NCI-H146 (cell line): ENCODE data around the gene SH3BP2.

Source experiments
- DNase-seq: peaks from one replicate; lab custom pipeline; 2025; lab: John Stamatoyannopoulos, UW

SH3BP2 gene

DNA sequence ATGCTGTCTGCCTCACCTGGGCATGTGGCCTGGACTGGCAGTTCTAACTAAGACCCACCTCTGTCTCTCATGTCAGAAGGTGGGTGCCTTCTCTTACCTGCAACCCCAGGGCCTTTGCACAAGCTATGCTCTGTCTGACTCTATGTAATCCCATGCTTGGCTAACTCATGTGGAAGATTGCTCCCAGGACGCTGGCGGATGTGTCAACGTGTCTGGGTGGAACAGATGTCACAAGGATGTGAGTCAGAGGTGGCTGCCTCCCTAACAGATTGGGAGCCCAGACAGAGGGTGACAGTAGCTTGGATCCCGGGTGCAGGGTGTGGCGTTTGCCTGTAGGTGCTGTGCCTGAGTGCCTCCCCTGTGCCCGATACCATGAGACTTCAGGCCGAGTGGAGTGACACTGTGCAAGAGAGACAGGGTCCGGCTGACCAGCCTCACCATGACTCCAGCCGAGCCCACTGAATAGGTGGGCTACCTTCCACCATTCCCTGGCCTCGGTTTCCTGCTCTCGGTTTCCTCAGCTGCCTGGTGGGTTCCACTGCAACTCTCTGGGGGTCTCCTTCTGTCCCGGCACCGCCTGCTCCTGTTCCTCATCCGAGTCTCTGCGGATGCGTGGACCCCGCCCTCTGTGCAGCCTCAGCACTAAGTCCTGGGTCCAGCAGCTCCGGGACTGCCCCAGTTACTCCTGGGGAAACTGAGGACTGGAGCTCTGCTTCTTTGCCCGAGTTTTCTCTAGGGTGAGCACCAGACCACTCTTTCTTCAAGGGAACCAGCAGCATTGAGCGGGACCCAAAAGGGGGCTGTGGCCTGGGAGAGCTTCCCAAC is 11.0 kb downstream of the SH3BP2 start:
- DNase-seq, result no peak

DNA sequence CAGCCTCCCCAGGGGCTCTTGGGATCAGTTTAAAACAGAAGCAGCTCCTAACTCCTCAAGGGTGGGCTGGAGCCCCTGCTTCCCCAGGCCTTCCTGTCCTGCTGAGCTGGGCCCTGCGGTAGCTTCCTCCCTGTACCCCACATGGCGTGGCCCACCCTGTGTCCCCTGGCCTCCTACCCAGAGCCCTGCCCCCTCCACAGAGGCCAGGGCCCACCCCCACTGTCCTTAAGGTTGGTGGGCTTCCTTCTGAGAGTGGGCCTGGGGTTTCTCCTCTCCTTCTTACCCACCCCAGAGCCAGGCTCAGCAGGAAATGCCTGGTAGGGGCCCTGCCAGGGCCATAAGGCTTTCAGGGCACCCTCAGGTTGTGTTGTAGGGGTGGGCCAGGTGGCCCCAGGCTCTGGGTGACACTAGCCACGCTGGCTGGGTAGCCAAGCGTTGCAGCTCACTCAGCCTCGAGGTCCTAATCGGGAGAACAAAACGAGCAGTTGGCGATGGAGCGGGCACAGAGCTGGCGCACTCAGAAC is 11.6 kb downstream of the SH3BP2 start:
- DNase-seq, result no peak

DNA sequence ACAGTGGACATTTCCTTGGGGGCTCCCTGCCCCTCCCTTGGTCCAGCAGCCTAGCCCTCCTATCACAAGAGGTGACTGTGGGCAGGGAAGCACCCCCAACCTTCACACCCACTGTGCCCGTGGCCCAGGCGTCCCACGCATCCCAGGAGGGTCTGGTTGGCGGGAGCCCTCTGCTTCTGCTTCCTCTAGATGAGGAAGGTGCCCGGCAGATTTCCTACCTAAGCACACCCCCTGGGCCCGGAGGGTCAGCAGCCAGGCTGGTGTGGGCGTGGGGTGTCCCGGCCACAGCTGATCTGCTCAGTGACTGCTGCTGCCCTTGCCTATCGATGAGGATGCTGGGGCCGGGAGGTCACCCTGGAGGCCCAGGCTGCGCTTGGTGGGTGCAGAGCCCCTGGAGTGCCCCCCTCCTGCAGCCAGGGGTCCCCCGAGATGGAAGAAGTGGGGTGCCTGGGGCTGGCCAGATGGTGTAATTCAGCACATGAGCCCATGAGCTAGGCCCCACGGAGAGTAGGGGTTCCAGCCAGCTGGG is 12.2 kb downstream of the SH3BP2 start:
- DNase-seq, result no peak

DNA sequence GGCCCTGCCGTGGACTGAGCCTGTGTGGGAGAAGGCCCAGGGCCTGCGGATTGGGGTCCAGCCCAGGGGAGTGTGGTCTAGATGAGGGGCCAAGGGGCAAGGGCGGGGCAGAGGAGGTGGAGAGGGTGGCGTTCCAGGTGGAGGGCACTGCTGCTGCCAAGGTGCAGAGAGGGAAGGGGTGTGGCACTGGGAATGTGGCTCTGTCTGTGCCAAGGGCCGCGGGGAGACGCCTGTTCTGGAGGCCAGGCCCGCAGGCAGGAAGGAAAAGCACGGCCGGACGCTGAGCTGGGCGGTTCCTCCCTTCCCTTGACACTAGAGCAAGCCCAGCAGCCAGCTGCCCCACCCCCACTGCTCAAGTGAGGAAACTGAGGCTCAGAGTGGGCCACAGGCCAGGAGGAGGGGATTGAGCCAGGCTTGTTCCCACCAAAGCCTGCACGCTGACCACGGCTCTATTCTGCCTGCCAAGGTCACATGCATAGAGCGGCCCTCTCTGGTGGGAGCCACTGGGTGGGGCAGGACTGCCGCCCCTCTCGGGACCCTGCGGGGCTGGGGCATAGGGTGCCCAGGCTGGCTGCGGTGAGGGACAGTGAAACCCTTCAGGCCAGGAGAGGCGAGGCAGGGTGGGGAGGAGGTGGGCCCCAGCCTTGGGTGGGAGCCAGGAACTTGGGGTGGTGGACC is 13.0 kb downstream of the SH3BP2 start:
- DNase-seq, result no peak

DNA sequence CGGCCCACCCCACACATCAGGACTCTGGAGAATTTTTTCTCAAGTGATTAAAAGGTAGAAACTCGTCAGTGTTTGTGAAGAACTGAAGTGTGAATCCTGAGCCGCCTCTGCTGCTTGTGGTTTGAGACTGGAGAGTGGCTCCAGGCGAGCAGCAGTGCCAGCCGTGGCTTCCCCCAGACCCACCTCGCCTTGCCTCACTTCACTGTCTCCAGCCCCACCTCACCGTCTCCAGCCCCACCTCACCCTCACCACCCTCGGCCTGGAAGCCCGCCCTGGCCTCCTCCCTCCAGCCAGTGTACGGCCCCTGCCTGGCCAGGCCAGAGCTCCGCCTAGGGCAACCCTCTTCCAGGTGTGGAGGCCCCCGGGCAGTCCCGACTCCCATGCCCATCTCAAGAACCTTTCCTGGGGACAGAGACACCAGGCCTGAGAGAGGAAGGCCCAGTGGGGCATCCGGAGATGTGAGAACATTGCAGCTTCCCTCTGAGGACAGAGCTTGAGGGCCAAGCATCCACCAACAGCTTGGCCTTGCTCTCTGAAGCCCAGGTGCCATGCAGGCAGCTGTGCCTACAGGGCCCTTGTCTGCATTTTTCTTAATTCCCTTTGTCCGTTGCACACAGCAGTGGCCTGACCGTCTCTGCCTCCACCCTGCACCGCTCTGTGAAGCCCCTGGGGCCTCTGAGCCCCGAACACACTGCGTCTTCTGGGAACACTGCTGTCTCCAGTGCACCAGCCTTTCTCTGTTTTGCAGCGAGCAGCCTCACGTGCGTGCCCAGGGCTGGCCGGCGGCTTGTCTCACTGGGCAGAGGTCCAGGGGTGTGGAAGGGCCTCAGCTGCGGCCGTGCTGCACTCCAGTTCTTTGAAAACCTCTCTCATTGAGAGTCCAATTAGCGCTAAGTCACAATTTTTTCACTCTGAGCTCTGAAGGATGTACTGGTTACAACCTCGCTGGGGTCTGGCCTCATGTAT is 13.8 kb downstream of the SH3BP2 start:
- no peak for DNase-seq

DNA sequence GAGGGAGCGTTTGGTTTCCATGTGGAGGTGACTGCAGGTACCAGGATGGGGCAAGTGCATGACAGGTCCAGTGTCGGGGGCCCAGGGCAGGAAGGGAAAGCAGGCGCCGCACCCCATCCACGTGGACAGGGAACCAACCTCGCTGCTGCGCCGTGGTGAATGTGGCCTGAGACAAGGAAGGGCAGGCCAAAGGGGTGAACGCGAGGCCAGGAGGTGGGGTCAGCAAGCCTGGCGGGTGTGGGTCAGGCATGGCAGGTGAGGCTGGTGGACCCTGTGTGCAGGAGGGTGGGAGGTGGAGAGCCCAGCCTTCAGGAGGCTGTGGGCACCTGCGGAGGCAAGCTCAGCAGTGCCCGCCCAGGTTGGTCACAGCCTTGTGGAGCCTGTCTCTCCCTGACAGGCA is 14.7 kb downstream of the SH3BP2 start:
- no peak for DNase-seq

DNA sequence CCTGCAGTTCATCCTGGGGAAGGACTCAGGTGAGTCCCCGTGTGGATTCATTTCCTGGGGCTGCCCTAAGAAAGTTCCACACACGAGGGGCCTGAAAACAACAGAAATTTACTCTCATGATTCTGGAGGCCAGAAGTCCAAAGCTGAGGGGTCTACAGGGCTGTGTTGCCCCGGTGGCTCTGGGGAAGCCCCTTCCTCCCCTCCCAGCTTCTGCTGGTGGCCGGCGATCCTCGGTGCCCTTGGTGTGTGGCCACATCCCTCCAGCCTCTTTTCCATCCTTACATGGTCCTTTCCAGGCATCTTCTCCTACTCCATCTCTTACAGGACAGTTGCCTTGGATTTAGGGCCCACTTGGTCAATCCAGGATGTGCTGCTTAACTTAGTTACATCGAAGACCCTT is 15.1 kb downstream of the SH3BP2 start:
- DNase-seq, result no peak

DNA sequence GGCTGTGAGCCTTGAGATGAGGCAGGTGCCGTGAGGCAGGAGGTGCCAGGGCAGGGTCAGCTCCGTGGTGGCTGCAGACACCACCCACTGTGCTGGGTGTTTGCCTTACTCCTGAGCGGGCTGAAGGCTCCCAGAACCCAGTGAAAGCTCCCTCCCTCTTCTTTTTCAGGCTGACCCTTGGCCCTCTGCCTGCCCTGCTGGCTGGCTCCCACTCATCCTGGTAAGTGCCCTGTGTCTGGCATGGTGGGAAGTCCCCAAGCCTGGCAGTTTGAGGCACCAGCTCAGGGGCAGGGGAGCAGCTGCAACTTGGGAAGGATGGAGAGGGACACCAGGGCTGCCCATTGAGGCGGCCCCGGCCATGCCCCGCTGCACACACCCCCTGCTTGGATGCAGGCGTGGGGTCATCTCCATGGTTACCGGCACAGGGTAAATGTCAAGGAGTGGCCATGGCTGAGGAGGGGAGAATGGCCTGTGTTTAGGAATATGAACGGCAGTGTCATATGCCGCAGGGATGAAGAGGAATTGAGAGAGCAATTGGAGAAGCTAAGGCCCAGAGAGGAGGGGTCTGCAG is 16.8 kb downstream of the SH3BP2 start:
- DNase-seq, result peak; percentile 82

DNA sequence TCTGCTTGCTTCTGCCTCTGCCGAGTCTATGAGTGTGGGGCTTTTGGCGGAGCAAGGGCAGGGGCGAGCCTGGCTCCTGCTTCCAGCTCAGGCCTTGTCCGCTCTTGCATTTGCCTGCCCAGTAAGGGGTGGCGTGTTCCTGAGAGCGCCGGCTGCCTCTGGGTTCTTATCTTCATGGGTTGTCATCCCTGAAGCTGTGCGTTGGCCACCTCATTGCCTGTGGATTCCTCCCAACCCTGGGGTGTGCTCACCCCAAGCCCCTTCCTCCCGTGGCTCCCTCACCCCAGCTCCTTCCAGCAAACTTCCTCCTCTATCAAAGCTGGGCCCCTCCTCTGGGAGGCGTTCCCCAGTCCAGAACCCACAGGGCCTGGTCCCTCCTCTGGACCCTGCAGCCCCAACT is 17.5 kb downstream of the SH3BP2 start:
- no peak for DNase-seq

DNA sequence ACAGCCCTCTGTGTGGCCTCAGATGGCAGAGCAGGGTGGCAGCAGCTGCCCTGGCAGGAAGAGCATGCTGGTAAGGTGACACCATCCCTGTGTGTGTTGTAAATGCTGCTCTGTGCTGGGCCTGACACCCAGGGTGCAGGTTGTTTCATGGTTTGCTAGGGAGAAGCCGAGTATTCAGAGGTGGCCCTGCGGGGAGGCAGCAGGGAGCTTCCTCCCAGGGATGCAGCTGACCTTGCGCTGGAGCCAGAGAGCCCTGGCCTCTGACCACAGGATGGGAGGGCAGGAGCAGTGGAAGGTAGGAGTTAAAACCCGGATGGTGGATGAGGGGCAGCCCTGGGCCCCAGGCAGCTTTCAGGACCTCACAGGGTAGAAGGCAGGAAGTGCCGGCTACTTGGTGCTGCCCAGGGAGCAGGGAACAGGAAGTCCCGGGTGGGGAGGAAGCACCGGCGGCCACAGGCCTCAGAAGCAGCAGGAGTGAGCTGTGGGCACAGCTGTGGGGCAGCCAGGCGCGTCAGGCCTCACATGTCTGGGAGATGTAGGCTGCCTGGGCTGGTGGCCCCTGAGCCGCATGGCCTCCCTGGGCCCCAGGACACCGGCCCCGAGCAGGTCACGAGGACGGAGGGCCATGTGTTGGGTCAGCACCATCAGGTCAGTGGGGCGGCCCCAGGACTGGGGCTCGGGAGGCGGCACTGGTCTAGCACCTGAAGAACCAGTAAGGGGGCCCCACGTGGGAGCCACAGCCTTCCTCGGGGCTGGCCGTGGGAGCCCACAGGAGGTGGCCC is 19.1 kb downstream of the SH3BP2 start:
- peak; percentile 68 for DNase-seq

DNA sequence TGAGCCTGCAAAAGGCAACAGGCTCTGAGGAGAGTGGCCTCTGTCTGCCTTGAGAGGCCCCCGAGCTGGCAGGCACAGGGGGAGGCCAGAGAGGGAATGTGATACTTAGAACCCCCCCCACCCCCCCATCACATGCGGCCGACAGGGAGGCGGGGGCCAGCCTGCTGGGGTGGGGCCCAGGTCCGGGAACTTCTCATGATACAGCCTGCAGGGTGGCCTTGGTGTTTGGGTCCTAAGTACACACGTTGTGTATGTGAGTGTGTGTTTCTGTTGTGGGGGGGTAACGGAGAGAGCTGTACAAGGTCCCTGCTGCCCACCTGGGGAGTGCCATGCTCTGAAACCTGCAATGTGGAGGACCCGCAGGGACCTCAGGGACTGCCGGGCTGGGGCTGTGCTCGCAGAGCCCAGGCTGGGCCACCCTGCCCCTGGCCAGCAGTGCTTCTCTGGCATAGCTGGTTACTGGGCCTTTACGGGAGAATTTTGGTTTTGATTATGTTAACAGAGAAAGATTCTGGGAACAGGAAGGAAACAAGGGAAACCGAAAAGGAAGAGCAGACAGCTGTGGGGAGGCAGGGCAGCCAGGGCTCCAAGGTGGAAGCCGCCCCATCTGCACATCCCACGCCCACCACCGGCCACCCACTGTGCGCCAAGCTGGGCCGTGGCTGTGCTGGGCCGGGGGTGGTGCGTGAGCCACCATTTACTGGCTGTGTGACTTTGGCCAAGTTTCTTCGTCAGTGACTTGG is 19.9 kb downstream of the SH3BP2 start:
- no peak for DNase-seq

DNA sequence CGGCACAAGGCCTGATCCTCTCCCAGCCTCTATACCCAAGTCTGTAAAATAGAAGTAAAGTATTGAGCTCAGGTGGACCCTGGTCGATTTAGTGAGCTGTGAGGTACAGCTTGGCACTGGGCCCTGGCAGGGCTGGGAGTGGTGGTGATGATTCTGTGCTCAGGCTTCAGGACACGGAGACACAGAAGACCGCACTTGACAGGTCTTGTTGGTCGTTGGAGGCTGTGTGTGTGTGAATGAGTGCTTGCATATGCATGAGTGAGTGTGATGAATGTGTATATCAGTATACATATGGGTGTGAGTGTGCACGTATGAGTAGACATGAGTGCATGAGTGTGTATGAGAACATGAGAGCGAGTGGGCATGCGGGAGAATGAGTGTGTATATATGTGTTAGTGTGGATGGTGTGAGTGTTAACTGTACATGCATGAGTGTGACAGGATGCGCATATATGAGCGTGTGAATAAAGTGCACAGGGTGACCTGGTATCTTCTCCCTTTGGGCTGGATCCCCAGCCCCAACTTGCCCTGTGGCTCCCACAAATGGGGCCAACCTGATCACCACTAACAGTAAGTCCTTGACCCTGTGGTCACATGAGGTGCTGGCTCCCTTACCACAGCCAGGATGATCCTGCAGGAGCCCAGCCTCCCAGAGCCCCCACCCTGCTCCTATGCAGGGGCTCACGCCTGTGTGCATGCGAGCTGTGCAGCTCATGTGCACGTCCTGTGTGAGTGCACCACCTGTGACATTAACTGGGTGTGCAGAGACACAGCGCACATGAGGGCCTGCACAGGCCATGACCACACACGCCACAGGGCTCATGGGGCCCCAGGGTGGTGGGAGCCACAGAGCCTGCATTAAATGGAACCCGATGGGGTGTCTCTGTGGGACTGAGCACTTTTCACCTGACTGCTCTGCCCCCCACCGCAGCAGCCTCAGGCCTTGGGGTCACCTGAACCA is 20.8 kb downstream of the SH3BP2 start:
- DNase-seq, result no peak

DNA sequence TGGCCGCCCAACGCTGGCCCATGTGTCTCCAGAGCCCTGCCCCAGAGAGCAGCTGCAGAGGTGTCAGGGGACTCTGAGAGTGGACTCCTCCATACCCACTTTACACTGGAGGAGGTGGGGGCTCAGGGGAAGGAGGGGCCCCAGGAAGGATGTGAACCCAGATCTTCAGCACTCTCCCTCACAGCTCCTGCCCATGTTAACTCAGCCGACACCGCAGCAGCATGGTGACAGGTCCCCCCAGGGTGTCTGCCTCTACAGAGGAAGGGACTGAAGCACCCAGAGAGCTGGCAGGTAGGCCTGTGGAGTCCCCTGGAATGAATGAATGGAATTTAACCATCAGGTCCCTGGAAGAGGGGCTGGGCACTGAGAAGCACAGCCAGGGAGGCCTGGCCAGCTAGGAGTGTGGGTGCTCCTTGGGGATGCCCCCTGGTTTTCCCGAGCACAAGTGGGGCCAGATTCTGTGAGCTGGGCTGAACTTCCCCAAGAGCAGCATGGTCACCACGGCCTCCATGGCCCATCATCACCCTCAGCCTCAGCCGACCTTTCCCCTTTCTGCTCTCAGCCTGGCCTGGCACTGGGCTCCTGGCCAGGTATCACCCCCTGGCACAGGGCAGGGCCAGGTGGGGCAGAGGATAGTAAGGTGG is 21.9 kb downstream of the SH3BP2 start:
- no peak for DNase-seq

DNA sequence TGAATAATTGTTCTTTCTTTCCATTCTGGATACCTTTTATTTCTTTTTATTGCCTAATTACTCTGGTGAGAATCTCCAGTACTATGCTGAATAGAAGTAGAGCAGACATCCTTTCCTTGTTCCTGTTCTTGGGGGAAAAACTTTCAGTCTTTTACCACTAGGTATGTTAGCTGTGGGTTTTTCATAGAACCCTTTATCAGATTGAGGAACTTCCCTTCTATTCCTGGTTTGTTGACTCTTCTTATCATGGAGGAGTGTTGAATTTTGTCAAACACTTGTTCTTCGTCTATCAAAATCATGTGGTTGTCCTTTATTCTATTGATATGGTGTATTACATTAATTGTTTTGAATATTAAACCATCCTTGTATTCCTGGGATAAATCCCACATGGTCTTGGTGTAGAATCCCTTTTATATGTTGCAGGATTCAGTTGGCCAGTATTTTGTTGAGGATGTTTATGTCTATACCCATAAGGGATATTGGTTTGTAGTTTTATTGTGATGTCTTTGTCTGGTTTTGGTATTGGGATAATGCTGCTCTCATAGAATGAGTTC is 23.6 kb downstream of the SH3BP2 start:
- DNase-seq, result no peak

DNA sequence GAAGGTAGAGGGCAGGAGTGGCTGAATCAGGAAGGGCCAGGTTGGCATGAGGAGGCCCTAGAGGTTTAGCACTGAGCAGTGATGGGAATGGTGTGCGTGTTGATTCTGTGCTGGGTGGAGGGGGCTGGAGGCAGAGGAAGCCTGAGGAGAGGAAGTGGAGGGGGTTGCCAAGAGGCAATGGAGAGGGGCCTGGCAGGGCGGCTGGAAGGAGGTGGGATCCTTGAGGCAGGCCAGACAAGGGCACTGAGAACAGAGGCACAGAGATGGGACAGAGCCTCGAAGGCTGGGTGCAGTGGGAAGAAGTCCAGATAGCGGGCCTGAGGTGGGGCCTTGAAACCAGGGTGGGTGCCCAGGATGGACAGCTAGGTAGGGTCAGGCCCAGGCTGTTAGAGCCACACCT is 24.3 kb downstream of the SH3BP2 start:
- no peak for DNase-seq

DNA sequence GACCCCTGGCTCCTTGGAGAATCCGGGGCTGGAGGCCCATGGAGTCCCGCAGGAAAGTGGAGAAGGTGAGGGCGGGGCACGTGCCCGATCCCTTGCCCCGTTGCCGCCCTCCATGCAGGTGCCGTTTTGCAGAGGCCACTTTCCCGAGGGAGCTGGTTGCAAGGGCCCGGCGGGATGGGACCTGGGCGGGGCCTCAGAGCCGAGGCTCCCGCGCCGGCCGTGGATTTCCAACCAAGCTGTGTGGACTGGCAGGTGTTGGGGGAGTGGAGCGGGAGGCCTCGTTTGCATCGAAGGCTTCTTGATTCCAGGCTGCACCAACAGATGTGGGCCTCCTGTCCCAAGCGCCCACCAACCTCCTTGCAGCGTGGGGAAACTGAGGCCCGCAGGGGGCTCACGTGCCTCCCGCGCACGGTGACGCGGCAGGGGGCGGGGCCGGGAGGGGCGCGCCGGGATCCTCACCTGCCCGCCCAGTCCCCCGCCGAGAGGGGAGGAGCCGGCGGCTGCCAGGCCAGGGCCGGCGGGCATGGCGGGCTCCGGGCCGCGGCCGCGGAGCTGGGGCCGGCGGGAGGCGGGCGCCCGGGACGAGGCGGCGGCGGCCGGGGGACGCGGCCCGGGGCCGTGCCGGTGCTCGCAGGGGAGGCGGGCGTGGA is 24.9 kb downstream of the SH3BP2 start:
- peak; percentile 75 for DNase-seq

DNA sequence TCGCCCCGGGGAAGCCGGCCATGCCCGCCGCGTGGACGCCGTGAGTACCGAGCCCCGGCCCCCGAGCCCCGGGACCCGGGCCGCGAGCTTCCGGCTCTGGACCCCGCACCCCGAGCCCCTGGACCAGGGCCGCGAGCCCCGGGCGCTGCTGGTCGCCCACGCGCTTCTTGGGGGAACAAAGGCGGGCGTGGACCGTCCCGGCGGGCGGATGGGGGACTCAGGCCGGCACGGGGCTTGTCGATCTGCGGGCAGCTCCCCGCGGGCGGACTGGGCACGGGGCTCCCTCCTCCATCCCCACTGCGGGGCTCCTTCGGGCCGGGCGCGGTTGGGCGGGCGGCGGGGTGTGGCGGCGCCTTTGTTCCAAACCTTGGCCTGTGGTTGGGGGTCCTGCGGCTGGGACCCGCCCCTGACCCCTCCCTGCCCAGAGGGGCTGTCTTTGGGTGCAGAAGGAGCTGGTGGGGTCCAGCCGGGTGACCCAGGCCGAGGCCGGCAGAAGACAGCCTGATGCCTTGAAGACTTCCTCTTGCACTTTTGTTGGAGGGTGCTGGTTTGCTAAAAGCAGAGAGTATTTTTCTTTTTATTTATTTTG is 25.6 kb downstream of the SH3BP2 start:
- peak; percentile 75 for DNase-seq
